ENCODE results near the gene RNF19B. TPM values are rescaled to one million over a fixed set of nuclear protein-coding genes. Genes with fewer than 3 reads are reported as not detected.
"Not testable (repeated sequence)": the region's sequence is repeated elsewhere in the genome, so short reads cannot be mapped to it uniquely, and the experiment has no call there.

RNF19B gene
- total and polyA plus RNA-seq, 4 donors: 13.8 to 51.5 (median 20.9) TPM

DNA sequence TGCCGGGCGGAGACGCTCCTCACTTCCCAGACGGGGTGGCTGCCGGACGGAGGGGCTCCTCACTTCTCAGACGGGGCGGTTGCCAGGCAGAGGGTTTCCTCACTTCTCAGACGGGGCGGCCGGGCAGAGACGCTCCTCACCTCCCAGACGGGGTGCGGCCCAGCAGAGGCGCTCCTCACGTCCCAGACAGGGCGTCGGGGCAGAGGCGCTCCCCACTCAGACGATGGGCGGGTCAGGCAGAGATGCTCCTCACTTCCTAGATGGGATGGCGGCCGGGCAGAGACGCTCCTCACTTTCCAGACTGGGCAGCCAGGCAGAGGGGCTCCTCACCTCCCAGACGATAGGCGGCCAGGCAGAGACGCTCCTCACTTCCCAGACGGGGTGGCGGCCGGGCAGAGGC lies 10.4 kb upstream of the RNF19B start:
- H3K4me3 ChIP-seq (ENCODE audit: low read length in 2 of 2); intact Hi-C loops (cut with DNase I); ATAC-seq (ENCODE audit: low FRiP score): not testable (repeated sequence)

GRCh38 chr1:32973458-32973857 lies 8.8 kb upstream of the RNF19B start:
- not testable (repeated sequence) for H3K27me3 ChIP-seq (ENCODE audit: control insufficient read depth in 1 of 2, insufficient read depth in 2 of 2, low read length in 1 of 2); H3K27ac ChIP-seq (ENCODE audit: low read depth in 1 of 2, low read length in 2 of 2)
- WGBS, 2 donors: 34 to 51% methylated on average over 2 to 4 of the region's 6 CpGs

More for the DNA sequence above, 10.4 kb upstream of the RNF19B start:
- not testable (repeated sequence) for DNase-seq; H3K9me3 ChIP-seq (ENCODE audit: control insufficient read depth, low read length); H3K4me1 ChIP-seq (ENCODE audit: control insufficient read depth in 1 of 2, insufficient read depth in 2 of 2, low read length in 2 of 2); H3K27ac ChIP-seq (ENCODE audit: low read depth in 1 of 2, low read length in 2 of 2); H3K27me3 ChIP-seq (ENCODE audit: control insufficient read depth in 1 of 2, insufficient read depth in 2 of 2, low read length in 1 of 2); H3K36me3 ChIP-seq (ENCODE audit: control insufficient read depth in 1 of 2, insufficient read depth in 2 of 2, low read length in 1 of 2)
- WGBS, 2 donors: 87 to 97% methylated on average over 22 of the region's 30 CpGs

GRCh38 chr1:32972814-32973428 lies 8.3 kb upstream of the RNF19B start:
- no peaks in the 10 kb centered on the region for H3K27me3 ChIP-seq (ENCODE audit: control insufficient read depth in 1 of 2, insufficient read depth in 2 of 2, low read length in 1 of 2)
- DNase-seq: peak; percentile 71 to 87
- WGBS, 2 donors: 1% methylated on average over 53 to 58 of the region's 58 CpGs
- H3K9me3 ChIP-seq (ENCODE audit: control insufficient read depth, low read length): no peaks in the 10 kb centered on the region
- no peak overlapping the region for H3K27ac ChIP-seq (ENCODE audit: low read depth in 1 of 2, low read length in 2 of 2)
- peak; percentile 87 for ATAC-seq (ENCODE audit: low FRiP score)
- peak overlapping the region; percentile 35 to 38 for H3K4me3 ChIP-seq (ENCODE audit: low read length in 2 of 2)
- H3K4me1 ChIP-seq (ENCODE audit: control insufficient read depth in 1 of 2, insufficient read depth in 2 of 2, low read length in 2 of 2): no peaks in the 10 kb centered on the region
- intact Hi-C loops (cut with DNase I): no loop called here
- H3K36me3 ChIP-seq (ENCODE audit: control insufficient read depth in 1 of 2, insufficient read depth in 2 of 2, low read length in 1 of 2): no peaks in the 10 kb centered on the region

More at GRCh38 chr1:32973458-32973857, 8.8 kb upstream of the RNF19B start:
- H3K4me3 ChIP-seq (ENCODE audit: low read length in 2 of 2); ATAC-seq (ENCODE audit: low FRiP score); H3K4me1 ChIP-seq (ENCODE audit: control insufficient read depth in 1 of 2, insufficient read depth in 2 of 2, low read length in 2 of 2); H3K36me3 ChIP-seq (ENCODE audit: control insufficient read depth in 1 of 2, insufficient read depth in 2 of 2, low read length in 1 of 2); DNase-seq; intact Hi-C loops (cut with DNase I); H3K9me3 ChIP-seq (ENCODE audit: control insufficient read depth, low read length): not testable (repeated sequence)

DNA sequence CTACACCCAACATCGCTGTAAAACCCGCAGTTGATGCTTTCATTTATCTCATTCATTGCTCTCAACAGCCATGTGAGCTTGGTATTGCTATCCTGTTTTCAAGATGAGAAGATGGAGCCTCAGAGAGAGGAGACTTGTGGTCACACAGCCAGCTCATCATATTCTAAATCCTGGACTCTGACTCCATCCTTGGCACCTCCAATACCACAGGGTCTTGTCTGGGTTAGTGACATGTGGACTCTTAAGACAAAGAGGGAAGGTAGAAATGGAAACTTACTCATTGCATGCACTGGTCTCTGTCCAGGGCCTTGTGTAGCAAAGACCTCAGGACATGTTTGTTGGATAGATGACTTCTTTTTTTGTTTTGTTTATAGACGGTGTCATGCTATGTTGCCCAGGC lies 7.0 kb upstream of the RNF19B start:
- ATAC-seq (ENCODE audit: low FRiP score) (no peak), DNase-seq (no peak)
- WGBS, 2 donors: 96% methylated on average over 3 of the region's 3 CpGs
- Histone ChIP-seq H3K27ac (ENCODE audit: low read depth in 1 of 2, low read length in 2 of 2) (no peak overlapping the region), H3K9me3 (ENCODE audit: control insufficient read depth, low read length) (no peaks in the 10 kb centered on the region), H3K36me3 (ENCODE audit: control insufficient read depth in 1 of 2, insufficient read depth in 2 of 2, low read length in 1 of 2) (no peaks in the 10 kb centered on the region), H3K27me3 (ENCODE audit: control insufficient read depth in 1 of 2, insufficient read depth in 2 of 2, low read length in 1 of 2) (no peaks in the 10 kb centered on the region), H3K4me1 (ENCODE audit: control insufficient read depth in 1 of 2, insufficient read depth in 2 of 2, low read length in 2 of 2) (no peaks in the 10 kb centered on the region), H3K4me3 (ENCODE audit: low read length in 2 of 2) (no peak overlapping the region)
- intact Hi-C loops (cut with DNase I): no loop called here

DNA sequence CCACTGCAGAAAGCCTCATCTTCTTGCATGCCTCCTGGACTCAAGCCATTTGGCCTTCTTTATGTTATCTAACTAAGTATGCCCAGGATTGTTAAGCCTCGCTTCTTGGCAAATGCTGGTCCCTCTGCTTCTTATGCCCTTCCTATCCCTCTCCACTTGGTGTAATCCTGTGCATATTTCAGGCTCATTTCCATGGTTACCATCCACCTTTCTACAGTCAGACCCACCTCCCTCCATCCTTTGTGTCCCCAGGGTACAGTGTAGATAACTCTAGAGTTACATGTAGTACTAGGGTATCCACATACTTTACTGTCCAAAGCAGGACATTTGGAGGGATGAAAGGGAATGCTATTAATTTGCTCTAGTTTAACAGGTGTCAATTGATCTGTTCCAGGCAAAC lies 6.5 kb upstream of the RNF19B start:
- DNase-seq: no peak
- Histone ChIP-seq H3K27ac (ENCODE audit: low read depth in 1 of 2, low read length in 2 of 2) (no peak overlapping the region), H3K4me3 (ENCODE audit: low read length in 2 of 2) (no peak overlapping the region), H3K36me3 (ENCODE audit: control insufficient read depth in 1 of 2, insufficient read depth in 2 of 2, low read length in 1 of 2) (no peaks in the 10 kb centered on the region), H3K9me3 (ENCODE audit: control insufficient read depth, low read length) (no peaks in the 10 kb centered on the region), H3K27me3 (ENCODE audit: control insufficient read depth in 1 of 2, insufficient read depth in 2 of 2, low read length in 1 of 2) (no peaks in the 10 kb centered on the region), H3K4me1 (ENCODE audit: control insufficient read depth in 1 of 2, insufficient read depth in 2 of 2, low read length in 2 of 2) (no peaks in the 10 kb centered on the region)
- intact Hi-C loops (cut with DNase I): no loop called here
- no peak for ATAC-seq (ENCODE audit: low FRiP score)
- 89 to 96% methylated on average over 1 of the region's 1 CpG for WGBS, 2 donors

DNA sequence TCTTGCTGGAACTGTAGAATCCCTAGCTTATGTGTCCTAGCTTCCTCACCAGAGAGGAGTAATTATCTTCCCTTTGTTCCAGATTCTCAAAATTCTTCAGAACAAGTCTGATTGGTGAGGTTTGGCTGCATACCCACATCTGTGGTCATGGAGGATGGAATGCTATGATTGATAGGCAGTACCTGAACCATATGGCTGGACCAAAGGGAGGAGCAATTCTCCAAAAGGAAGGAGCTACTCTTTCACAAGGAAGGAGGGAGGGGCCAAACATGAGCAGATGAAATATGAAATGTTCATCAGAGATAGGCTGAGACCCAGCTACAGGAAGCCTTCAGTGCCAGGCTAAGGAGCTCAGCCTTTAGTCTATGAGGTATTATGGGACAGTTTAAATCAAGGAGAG lies 5.0 kb upstream of the RNF19B start:
- ATAC-seq (ENCODE audit: low FRiP score) (no peak), DNase-seq (no peak)
- no peaks in the 10 kb centered on the region for H3K36me3 ChIP-seq (ENCODE audit: control insufficient read depth in 1 of 2, insufficient read depth in 2 of 2, low read length in 1 of 2)
- no peaks in the 10 kb centered on the region for H3K27me3 ChIP-seq (ENCODE audit: control insufficient read depth in 1 of 2, insufficient read depth in 2 of 2, low read length in 1 of 2)
- H3K9me3 ChIP-seq (ENCODE audit: control insufficient read depth, low read length): no peaks in the 10 kb centered on the region
- intact Hi-C loops (cut with DNase I): no loop called here
- no peak overlapping the region for H3K4me3 ChIP-seq (ENCODE audit: low read length in 2 of 2)
- no peak overlapping the region for H3K27ac ChIP-seq (ENCODE audit: low read depth in 1 of 2, low read length in 2 of 2)
- no peaks in the 10 kb centered on the region for H3K4me1 ChIP-seq (ENCODE audit: control insufficient read depth in 1 of 2, insufficient read depth in 2 of 2, low read length in 2 of 2)

DNA sequence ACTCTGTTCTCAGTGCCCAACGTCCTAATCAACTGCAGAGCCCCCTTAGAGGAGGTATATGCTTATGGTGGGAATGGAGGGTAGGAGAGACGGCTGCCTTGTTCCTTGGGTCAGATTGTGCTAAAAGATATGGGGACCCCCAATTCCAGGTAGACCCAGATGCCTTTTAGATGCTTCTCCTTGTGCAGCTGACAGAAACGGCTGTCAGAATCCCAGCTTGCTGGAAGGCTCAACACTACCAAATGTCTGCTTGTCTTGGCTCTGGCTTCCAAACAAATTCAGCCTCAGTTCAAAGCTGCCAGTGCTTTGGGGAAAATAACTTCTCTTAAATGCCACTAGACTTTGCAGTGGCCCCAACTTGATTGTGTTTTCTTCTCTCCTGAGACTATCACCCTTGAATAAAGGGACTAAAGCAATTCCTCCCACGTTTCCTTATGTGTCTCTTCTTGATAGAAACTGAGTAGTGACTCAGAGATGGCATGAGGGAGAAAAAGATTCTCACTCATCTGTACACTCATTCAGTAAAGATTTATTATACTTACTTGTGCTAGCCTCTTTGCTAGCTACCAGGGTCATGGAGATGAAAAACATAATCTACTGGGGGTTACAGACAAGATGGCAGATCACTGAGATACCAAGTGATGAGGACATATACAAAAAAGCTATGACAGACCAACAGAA lies 3.4 kb upstream of the RNF19B start:
- Histone ChIP-seq H3K4me3 (ENCODE audit: low read length in 2 of 2) (no peak overlapping the region), H3K27ac (ENCODE audit: low read depth in 1 of 2, low read length in 2 of 2) (no peak overlapping the region), H3K9me3 (ENCODE audit: control insufficient read depth, low read length) (no peaks in the 10 kb centered on the region), H3K27me3 (ENCODE audit: control insufficient read depth in 1 of 2, insufficient read depth in 2 of 2, low read length in 1 of 2) (no peaks in the 10 kb centered on the region), H3K36me3 (ENCODE audit: control insufficient read depth in 1 of 2, insufficient read depth in 2 of 2, low read length in 1 of 2) (no peaks in the 10 kb centered on the region), H3K4me1 (ENCODE audit: control insufficient read depth in 1 of 2, insufficient read depth in 2 of 2, low read length in 2 of 2) (peaks cover 0 to 2% of the 10 kb centered on the region in 2 donors)
- no peak for DNase-seq
- intact Hi-C loops (cut with DNase I): no loop called here
- 7 to 10% methylated on average over 4 of the region's 4 CpGs for WGBS, 2 donors
- ATAC-seq (ENCODE audit: low FRiP score): no peak

- intact Hi-C loops (cut with DNase I): no loop called here
- H3K4me3 ChIP-seq (ENCODE audit: low read length in 2 of 2): no peak overlapping the region
- ATAC-seq (ENCODE audit: low FRiP score): no peak
These were observed 2.3 kb upstream of the RNF19B start for GRCh38 chr1:32966900-32967299.

DNA sequence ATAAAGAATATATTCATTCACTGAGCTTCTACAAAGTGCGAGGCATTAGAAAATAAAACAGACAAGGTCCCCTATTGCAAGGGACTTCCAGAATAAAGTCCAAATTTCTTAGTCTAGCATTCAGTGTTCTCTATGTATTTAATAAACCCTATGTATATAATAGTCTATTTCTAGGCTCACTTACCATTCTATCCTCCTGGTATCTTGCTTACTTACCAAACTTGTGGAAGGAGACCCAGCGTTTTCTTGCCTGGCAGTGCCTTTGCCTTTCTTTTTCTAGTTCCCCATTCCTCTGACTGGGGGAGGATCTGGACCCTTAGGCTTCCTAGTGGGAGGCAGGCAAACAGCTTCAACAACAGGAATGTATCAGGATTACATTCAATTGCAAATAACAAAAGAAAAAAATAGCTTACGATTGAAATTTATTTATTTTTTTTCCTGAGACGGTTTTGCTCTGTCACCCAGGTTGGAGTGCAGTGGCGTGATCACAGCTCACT lies 690 bp upstream of the RNF19B start:
- H3K4me3 ChIP-seq (ENCODE audit: low read length in 2 of 2): peak overlapping the region; percentile 71 to 90
- H3K9me3 ChIP-seq (ENCODE audit: control insufficient read depth, low read length): no peaks in the 10 kb centered on the region
- H3K27ac ChIP-seq (ENCODE audit: low read depth in 1 of 2, low read length in 2 of 2): no peak overlapping the region
- intact Hi-C loops (cut with DNase I): loop anchor here in 1 of 2 donors (2.0 kb wide), 1 partner anchor 18 kb away; no protein-coding TSS in a partner anchor
- WGBS, 2 donors: 76 to 78% methylated on average over 5 of the region's 5 CpGs
- no peak for DNase-seq
- peaks cover 0 to 3% of the 10 kb centered on the region in 2 donors for H3K4me1 ChIP-seq (ENCODE audit: control insufficient read depth in 1 of 2, insufficient read depth in 2 of 2, low read length in 2 of 2)
- no peaks in the 10 kb centered on the region for H3K36me3 ChIP-seq (ENCODE audit: control insufficient read depth in 1 of 2, insufficient read depth in 2 of 2, low read length in 1 of 2)
- H3K27me3 ChIP-seq (ENCODE audit: control insufficient read depth in 1 of 2, insufficient read depth in 2 of 2, low read length in 1 of 2): no peaks in the 10 kb centered on the region
- no peak for ATAC-seq (ENCODE audit: low FRiP score)

More at GRCh38 chr1:32966900-32967299, 2.3 kb upstream of the RNF19B start:
- no peaks in the 10 kb centered on the region for H3K36me3 ChIP-seq (ENCODE audit: control insufficient read depth in 1 of 2, insufficient read depth in 2 of 2, low read length in 1 of 2)
- H3K4me1 ChIP-seq (ENCODE audit: control insufficient read depth in 1 of 2, insufficient read depth in 2 of 2, low read length in 2 of 2): peaks cover 0 to 3% of the 10 kb centered on the region in 2 donors
- no peak for DNase-seq
- 58 to 86% methylated on average over 2 of the region's 2 CpGs for WGBS, 2 donors
- H3K9me3 ChIP-seq (ENCODE audit: control insufficient read depth, low read length): no peaks in the 10 kb centered on the region
- no peaks in the 10 kb centered on the region for H3K27me3 ChIP-seq (ENCODE audit: control insufficient read depth in 1 of 2, insufficient read depth in 2 of 2, low read length in 1 of 2)
- H3K27ac ChIP-seq (ENCODE audit: low read depth in 1 of 2, low read length in 2 of 2): no peak overlapping the region
